Kidney (tissue), 14 donors: Measurements from ENCODE around the gene NT5E. TPM values are rescaled to one million over a fixed set of nuclear protein-coding genes. Genes with fewer than 3 reads are reported as not detected.
"Not testable (repeated sequence)": the region's sequence is repeated elsewhere in the genome, so short reads cannot be mapped to it uniquely, and the experiment has no call there.

Experiments used
- DNase-seq, 5 donors: peaks; one replicate each; pipeline ENCODE4 v3.0.0-alpha.2; 2013 to 2020
- FAIRE-seq: peaks from 2 replicates; lab custom pipeline; 2012; peaks lifted over from hg19 to GRCh38; lab: Jason Lieb, UNC
- H3K27ac ChIP-seq, 2 donors: one replicate each; pipeline ENCODE4 v1.7.0; 2013; ENCODE audit warnings: low read depth in 2 of 2, low read length in 2 of 2, inconsistent platforms in 1 of 2
- H3K27me3 ChIP-seq: one replicate; pipeline ENCODE4 v1.7.1; 2013; ENCODE audit warnings: low read length, inconsistent platforms; ENCODE audit not compliant: control insufficient read depth, insufficient read depth
- H3K36me3 ChIP-seq, 3 donors: one replicate each; pipeline versions ENCODE4 v1.7.0 to v1.7.1; 2013; ENCODE audit warnings: low read length in 3 of 3, control low read depth in 1 of 3, inconsistent platforms in 1 of 3; ENCODE audit not compliant: insufficient read depth in 3 of 3, control insufficient read depth in 2 of 3
- H3K4me1 ChIP-seq, 3 donors: one replicate each; pipeline versions ENCODE4 v1.7.0 to v1.7.1; 2013; ENCODE audit warnings: low read length in 3 of 3, inconsistent platforms in 1 of 3, low read depth in 1 of 3; ENCODE audit not compliant: control insufficient read depth in 2 of 3, insufficient read depth in 2 of 3
- H3K4me3 ChIP-seq, 3 donors: one replicate each; pipeline versions ENCODE4 v1.7.0 to v1.8.1; 2013; ENCODE audit warnings: low read length in 3 of 3, control low read depth in 1 of 3, inconsistent platforms in 1 of 3
- H3K9ac ChIP-seq, 3 donors: one replicate each; pipeline versions ENCODE4 v1.7.0 to v1.7.1; 2013; ENCODE audit warnings: low read length in 3 of 3, control low read depth in 1 of 3, inconsistent platforms in 1 of 3
- H3K9me3 ChIP-seq, 3 donors: one replicate each; pipeline versions ENCODE4 v1.7.0 to v1.7.1; 2013; ENCODE audit warnings: low read length in 3 of 3, control low read depth in 1 of 3, inconsistent platforms in 1 of 3; ENCODE audit not compliant: control insufficient read depth in 2 of 3, insufficient read depth in 1 of 3
- intact Hi-C: fragments of 100-400 bp; cut with DNase I; formaldehyde crosslinking; loops from one replicate; pipeline ENCODE4 v1.11.1; 2022
- polyA plus RNA-seq: library from polyadenylated mRNA; stranded (reverse); fragments of 350-450 nt; fragmentation: Illumina TruSeq; extraction: RNeasy Lipid Tissue Mini Kit (QIAGEN cat#74804); gene quantifications from one replicate; pipeline ENCODE4 v1.2.3, GENCODE V29; 2014; ENCODE audit warnings: low read depth, low replicate concordance; ENCODE audit not compliant: insufficient read depth
- total RNA-seq: library from RNA; stranded (reverse); fragmentation: NEBNext Ultra II Directional; extraction: Animal tissue kit (Norgen Biotek cat#: 25700); gene quantifications from one replicate; pipeline ENCODE4 v1.2.1, GENCODE V29; 2021
- TF ChIP-seq, protein P1 (sequence below): IDR thresholded peaks from 3 replicates; pipeline ENCODE4 v1.5.1; 2012; ENCODE audit warnings: mild to moderate bottlenecking, moderate library complexity, borderline replicate concordance; ENCODE audit not compliant: insufficient read depth; ENCODE audit errors: extremely low read depth
- donor health status: control.
- donor health status: control.
- donor health status: control.
- donor health status: control.
- donor health status: control.
- donor health status: DM: yes; HTN: yes; CAD: no.
- donor health status: Normal renal cell carcinoma (clear cell type).

The NT5E gene
- total and polyA plus RNA-seq, 2 donors from 2014 or later: 13.1 to 41.0 TPM

DNA sequence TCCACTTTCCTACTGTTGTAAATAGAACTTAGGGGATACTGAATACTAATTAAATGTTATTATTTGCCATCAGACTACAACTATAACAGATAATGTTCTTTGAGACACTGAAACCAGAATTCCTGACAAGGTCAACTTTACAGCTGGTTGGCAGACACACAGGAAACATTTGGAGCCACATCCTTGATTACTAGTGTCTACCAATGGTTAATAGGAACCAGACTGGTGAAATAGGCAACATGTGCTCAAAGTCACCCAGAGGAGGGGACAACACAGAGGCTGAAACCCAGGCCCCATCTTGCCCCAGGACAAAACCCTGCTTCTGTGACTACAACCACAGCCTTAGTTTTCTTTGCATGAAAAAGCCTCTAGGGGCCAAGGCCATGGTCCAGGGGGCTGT, 47.8 kb upstream of the NT5E start:
- no peak for FAIRE-seq
- H3K27me3 ChIP-seq: no peaks in the 10 kb centered on the region
- H3K4me1 ChIP-seq: peaks cover 0 to 23% (median 5%) of the 10 kb centered on the region in 3 donors
- no peaks in the 10 kb centered on the region for H3K36me3 ChIP-seq
- H3K9ac ChIP-seq: no peak overlapping the region
- H3K9me3 ChIP-seq: no peaks in the 10 kb centered on the region
- no peak for DNase-seq
- TF ChIP-seq, protein P1, sequence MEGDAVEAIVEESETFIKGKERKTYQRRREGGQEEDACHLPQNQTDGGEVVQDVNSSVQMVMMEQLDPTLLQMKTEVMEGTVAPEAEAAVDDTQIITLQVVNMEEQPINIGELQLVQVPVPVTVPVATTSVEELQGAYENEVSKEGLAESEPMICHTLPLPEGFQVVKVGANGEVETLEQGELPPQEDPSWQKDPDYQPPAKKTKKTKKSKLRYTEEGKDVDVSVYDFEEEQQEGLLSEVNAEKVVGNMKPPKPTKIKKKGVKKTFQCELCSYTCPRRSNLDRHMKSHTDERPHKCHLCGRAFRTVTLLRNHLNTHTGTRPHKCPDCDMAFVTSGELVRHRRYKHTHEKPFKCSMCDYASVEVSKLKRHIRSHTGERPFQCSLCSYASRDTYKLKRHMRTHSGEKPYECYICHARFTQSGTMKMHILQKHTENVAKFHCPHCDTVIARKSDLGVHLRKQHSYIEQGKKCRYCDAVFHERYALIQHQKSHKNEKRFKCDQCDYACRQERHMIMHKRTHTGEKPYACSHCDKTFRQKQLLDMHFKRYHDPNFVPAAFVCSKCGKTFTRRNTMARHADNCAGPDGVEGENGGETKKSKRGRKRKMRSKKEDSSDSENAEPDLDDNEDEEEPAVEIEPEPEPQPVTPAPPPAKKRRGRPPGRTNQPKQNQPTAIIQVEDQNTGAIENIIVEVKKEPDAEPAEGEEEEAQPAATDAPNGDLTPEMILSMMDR: no peak
- intact Hi-C loops: no loop called here
- H3K4me3 ChIP-seq: no peak overlapping the region
- no peak overlapping the region for H3K27ac ChIP-seq

DNA sequence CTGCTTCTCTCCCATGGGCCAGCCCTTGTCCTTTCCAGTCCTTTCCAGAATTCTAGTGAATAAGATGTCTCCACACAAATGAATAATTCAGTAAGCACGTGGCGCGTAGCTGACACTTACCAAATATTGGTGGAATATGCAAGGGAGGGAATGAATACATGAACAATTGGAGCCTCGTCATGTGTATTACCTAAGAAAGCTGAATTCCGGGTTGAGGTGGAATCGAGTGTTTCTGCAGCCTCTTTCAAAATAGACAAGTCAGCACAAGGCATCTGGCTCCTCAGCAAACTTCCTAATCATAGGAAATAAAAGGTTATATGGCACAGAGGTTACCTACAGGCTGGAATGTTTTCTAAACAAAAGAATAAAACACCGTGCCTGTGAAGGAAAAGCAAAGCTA, 47.0 kb upstream of the NT5E start:
- no peak overlapping the region for H3K4me3 ChIP-seq
- intact Hi-C loops: no loop called here
- peak overlapping the region in 1 of 2 donors; percentile 2 for H3K27ac ChIP-seq
- no peaks in the 10 kb centered on the region for H3K27me3 ChIP-seq
- TF ChIP-seq, protein P1: no peak
- no peak overlapping the region for H3K9ac ChIP-seq
- FAIRE-seq (no peak), DNase-seq (no peak)
- H3K36me3 ChIP-seq: no peaks in the 10 kb centered on the region
- peaks cover 0 to 23% (median 5%) of the 10 kb centered on the region in 3 donors for H3K4me1 ChIP-seq
- H3K9me3 ChIP-seq: no peaks in the 10 kb centered on the region

DNA sequence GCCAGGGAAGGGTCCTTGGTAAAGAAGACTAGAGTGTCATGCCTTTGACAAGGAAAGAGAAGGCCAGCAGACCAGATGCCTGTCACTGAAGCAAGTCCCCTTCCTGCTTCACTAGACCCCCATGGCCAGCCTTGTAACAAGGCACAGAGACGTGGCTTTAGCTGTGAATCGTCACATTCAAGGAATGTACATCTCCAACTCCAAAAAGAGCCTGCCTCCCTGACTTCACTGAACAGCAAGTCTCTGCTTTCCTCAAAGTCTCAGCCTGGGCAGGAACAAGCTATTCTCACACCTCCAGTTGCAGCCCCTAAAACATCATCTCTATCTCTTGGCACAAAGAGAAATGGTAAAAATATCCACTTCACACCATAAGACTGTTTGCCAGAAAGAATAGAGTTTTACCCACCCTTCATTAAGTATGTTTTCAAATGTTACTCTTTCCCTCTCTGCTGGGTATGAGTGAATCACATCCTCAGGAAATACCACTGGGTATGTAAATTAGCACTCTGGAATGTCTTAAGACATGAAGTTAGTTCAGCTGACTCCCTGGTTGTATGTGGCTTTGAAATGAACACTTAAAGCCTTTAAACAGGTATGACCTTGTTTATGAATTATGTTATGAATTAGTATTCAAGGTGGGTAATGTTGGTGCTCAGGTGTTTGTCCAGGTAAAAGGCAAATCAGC, 46.4 kb upstream of the NT5E start:
- Histone ChIP-seq H3K9me3 (no peaks in the 10 kb centered on the region), H3K27me3 (no peaks in the 10 kb centered on the region), H3K4me1 (peaks cover 0 to 23% (median 5%) of the 10 kb centered on the region in 3 donors), H3K27ac (peak overlapping the region; percentile 56 to 59), H3K36me3 (no peaks in the 10 kb centered on the region), H3K4me3 (no peak overlapping the region), H3K9ac (no peak overlapping the region)
- intact Hi-C loops: no loop called here
- DNase-seq (peak in 1 of 5 donors; percentile 35), FAIRE-seq (no peak)
- TF ChIP-seq, protein P1: no peak

DNA sequence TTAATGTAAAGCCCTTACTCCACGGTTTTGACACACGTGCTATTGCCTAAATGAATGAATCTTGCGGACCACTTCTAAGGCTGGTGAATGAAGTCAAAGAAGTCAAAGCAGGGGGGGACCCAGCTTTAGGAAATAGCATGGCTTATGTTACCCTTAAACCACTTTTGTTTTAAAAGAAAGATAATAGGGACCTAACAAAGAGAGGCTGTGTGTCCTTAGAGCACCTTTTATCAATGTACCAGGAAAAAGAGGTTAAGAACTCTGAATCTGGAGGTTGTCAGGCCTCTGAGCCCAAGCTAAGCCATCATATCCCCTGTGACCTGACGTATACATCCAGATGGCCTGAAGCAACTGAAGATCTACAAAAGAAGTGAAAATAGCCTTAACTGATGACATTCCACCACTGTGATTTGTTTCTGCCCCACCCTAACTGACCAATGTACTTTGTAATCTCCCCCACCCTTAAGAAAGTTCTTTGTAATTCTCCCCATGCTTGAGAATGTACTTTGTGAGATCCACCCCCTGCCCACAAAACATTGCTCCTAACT, 45.8 kb upstream of the NT5E start:
- FAIRE-seq, H3K9ac ChIP-seq, H3K9me3 ChIP-seq, intact Hi-C loops, DNase-seq, H3K4me3 ChIP-seq, H3K36me3 ChIP-seq, H3K27me3 ChIP-seq: not testable (repeated sequence)
- peak overlapping the region; percentile 56 to 59 for H3K27ac ChIP-seq
- peaks cover 0 to 23% (median 5%) of the 10 kb centered on the region in 3 donors for H3K4me1 ChIP-seq
